ENCODE results near the gene NFE2.
"Not testable (repeated sequence)": the region's sequence is repeated elsewhere in the genome, so short reads cannot be mapped to it uniquely, and the experiment has no call there.

Gene NFE2

DNA sequence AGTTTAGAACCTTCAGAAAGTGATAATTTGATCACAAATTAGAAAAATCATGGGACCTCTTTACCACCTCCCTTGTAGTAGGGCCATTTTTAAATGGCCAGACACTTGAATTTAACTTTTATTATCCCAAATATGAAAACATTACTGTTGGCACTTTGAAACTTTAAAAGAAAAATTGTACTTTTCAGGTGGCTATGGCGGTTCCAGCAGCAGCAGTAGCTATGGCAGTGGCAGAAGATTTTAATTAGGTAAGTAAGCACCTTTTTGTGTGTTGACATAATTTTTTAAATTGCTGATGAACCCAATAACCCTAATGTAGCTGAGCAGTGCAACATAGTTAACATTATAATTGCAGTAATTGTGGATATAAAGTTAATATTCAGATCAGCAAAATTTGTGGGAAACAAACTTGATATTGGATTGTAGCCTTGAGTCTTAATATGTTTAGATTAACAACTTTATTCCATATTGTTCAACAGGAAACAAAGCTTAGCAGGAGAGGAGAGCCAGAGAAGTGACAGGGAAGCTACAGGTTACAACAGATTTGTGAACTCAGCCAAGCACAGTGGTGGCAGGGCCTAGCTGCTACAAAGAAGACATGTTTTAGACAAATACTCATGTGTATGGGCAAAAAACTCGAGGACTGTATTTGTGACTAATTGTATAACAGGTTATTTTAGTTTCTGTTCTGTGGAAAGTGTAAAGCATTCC, 16.6 kb downstream of the NFE2 start:
- DNase-seq (ENCODE audit: extremely low read depth in 1 of 2, low read depth in 1 of 2): not testable (repeated sequence)

DNA sequence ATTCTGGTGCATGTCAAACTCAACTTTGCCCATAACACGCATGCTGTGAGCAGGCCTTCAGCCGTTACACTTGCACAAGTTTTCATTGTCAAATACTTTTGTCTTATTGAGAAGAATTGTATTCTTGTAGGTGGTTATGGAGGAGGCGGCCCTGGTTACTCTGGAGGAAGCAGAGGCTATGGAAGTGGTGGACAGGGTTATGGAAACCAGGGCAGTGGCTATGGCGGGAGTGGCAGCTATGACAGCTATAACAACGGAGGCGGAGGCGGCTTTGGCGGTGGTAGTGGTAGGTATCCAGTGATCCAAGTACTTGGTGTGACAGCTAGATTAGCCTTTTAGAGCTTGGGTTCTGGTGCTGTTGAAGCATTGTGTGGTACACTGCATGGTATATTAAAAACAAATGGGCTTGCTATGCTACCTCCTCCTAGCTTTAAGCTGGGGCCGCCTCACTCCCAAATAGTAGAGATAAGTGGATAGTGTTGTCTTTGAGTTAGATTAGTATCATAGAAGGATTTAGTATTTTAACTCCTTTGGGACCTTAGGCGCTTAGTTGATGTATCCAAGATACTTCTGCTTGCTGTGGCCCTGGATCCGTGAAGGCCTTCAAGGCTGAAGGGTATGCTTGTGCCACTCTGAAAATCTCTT, 17.7 kb downstream of the NFE2 start:
- DNase-seq (ENCODE audit: extremely low read depth in 1 of 2, low read depth in 1 of 2): no peak

GRCh38 chr12:54281694-54282093, 19.1 kb downstream of the NFE2 start:
- not testable (repeated sequence) for DNase-seq (ENCODE audit: extremely low read depth in 1 of 2, low read depth in 1 of 2)

GRCh38 chr12:54281261-54281638, 19.6 kb downstream of the NFE2 start:
- not testable (repeated sequence) for DNase-seq (ENCODE audit: extremely low read depth in 1 of 2, low read depth in 1 of 2)

DNA sequence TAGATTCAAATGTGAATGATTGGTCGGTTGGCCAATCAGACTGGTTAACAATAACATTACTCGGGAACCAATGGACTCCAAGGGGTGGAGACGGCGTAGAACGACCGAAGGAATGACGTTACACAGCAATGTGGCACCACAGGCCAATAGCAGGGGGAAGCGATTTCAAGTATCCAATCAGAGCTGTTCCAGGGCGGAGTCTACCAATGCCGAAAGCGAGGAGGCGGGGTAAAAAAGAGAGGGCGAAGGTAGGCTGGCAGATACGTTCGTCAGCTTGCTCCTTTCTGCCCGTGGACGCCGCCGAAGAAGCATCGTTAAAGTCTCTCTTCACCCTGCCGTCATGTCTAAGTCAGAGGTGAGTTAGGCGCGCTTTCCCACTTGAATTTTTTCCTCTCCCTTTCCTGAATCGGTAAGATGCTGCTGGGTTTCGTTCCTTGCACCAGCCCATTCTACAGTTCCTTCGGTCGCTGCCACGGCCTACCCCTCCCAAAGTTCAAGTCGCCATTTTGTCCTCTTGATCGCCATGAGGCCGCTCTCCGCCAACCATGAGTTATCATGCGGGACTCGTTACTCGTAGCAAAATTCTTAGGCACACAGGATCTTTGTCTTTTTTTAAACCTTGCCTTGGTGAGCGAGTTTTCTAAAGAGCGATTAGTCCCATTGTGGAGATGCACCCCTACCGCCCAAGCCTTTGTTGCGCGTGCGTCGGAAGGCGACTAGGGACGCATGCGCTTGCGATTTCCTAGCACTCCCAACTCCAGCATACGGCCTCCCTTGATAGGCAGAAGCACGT, 20.2 kb downstream of the NFE2 start, which contains the start of gene HNRNPA1:
Gene HNRNPA1, plus strand, starts transcription at position 259 of the 793 bp plus-strand sequence. Its CDS starts 82 bp downstream, at position 341.
- peak; percentile 78 to 96 for DNase-seq (ENCODE audit: extremely low read depth in 1 of 2, low read depth in 1 of 2)

- peak; percentile 97 to 98 for DNase-seq (ENCODE audit: extremely low read depth in 1 of 2, low read depth in 1 of 2)
These were observed 21.0 kb downstream of the NFE2 start, which contains the start of gene CBX5 for GRCh38 chr12:54279632-54280467. CBX5 (minus strand) TSS chr12:54280122; CDS start chr12:54257650, 22,472 bp downstream.

GRCh38 chr12:54279227-54279631, 21.6 kb downstream of the NFE2 start:
- no peak for DNase-seq (ENCODE audit: extremely low read depth in 1 of 2, low read depth in 1 of 2)

DNA sequence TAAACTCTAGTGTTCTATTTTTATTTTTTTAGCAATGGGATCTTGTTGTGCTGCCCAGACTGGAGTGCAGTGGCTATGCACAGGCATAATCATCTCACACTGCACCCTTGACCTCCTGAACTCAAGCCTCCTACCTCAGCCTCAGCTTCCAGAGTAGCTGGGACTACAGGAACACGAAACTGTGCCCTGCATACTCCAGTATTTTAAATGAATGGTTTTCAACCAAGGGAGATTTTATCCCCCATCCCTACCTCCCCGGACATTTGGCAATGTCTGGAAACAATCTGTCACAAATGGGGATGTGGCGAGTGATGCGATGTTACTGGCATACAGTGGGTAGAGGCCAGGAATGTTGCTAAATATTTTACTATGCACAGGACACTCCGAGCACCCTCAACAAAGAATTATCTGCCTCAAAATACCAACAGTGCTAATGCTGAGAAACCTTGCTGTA, 23.0 kb downstream of the NFE2 start:
- DNase-seq (ENCODE audit: extremely low read depth in 1 of 2, low read depth in 1 of 2): no peak

GRCh38 chr12:54276368-54276767, 24.4 kb downstream of the NFE2 start:
- no peak for DNase-seq (ENCODE audit: extremely low read depth in 1 of 2, low read depth in 1 of 2)

- DNase-seq (ENCODE audit: extremely low read depth in 1 of 2, low read depth in 1 of 2): no peak
These were observed 26.8 kb downstream of the NFE2 start for GRCh38 chr12:54273981-54274380.

- DNase-seq (ENCODE audit: extremely low read depth in 1 of 2, low read depth in 1 of 2): no peak
These were observed 28.6 kb downstream of the NFE2 start for GRCh38 chr12:54272214-54272613.

- no peak for DNase-seq (ENCODE audit: extremely low read depth in 1 of 2, low read depth in 1 of 2)
These were observed 30.5 kb downstream of the NFE2 start for GRCh38 chr12:54270345-54270744.

DNA sequence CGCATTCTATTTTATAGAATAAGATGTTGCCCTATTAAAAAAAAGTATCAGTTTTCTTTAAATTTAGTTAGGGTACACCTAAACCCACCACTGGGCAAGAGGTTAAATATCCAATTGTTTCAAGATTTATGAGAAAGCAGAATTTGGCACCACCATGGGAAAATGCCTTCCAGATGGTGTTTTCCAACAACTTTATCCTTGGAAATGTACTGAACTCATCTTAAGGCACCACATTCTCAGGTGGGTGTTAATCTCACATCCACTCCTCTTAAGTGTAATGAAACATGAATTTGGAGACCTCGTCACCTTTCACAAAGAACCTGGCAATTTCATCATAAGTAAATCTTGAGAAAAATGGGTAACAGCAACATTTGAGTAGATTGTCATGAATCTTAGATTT, 34.0 kb downstream of the NFE2 start:
- no peak for DNase-seq (ENCODE audit: extremely low read depth in 1 of 2, low read depth in 1 of 2)

- no peak for DNase-seq (ENCODE audit: extremely low read depth in 1 of 2, low read depth in 1 of 2)
These were observed 35.4 kb downstream of the NFE2 start for GRCh38 chr12:54265364-54265812.

DNA sequence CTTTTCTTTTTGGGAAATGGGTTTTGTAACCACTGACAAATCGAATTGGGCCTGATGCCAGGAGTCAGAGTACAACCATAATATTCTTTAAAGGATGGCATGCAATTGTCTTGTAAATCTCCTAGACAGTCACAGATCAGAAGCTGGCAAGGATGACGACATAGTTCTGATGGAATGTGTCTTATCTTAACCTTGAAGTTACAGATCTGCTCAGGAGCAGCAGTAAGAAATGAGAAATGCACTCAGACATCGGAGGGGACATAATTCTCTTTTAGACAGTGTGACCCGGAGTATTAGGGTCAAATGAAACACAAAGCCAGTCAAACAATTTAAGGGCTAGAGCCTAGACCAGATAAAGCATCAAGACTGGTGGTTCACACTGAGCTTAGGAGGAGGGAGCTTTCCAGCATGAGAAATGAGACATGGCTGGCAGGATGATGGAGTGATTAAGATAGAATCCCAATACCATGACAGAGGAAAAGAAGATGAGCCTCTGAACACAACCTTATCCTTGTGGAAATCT, 38.4 kb downstream of the NFE2 start:
- no peak for DNase-seq (ENCODE audit: extremely low read depth in 1 of 2, low read depth in 1 of 2)

- DNase-seq (ENCODE audit: extremely low read depth in 1 of 2, low read depth in 1 of 2): no peak
These were observed 38.9 kb downstream of the NFE2 start for GRCh38 chr12:54261815-54262402.

DNA sequence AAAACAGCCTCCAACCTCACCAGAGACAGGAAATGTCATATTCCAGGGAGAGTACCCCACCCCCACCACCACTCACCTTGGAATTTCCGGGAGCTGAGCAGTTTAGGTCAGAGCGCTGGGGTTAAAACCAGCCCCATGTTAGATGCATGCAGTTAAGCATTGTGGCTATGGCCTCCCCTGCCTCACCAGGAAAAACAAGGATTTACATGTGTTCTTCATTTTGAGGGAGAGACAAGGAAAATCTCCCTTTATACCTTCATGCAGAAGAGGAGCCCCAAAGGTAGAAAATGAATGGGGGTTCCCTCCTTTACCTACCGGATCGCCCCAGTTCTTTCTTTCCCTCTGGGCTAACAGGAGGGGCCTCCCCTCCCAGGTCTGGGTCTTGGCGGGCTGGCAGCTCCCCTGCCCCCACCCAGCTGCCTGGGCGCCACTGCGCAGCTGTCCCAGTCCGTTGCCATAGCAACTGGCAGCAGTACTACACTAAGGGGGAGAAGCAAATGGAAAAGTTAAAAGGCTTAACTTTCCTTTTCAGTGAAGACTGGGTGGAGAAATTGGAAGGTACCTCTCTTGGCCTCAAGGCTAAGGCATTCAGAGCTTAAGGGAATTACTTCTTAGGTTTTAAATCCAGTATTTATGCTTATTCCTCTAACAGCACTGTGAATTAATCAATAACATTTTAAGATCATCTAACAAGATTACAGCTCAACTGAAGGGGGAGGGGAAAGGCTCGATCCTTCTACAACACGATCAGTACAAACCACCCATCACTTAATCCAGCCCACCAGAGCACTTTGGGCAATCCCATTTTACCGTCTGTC, 41.4 kb downstream of the NFE2 start:
- peak in 1 of 2 donors; percentile 40 for DNase-seq (ENCODE audit: extremely low read depth in 1 of 2, low read depth in 1 of 2)

- DNase-seq (ENCODE audit: extremely low read depth in 1 of 2, low read depth in 1 of 2): no peak
These were observed 42.6 kb downstream of the NFE2 start for GRCh38 chr12:54258201-54258681.

GRCh38 chr12:54257332-54257731, 43.5 kb downstream of the NFE2 start:
- DNase-seq (ENCODE audit: extremely low read depth in 1 of 2, low read depth in 1 of 2): no peak

All from stimulated activated CD8-positive, alpha-beta memory T cell treated with anti-CD3 and anti-CD28 coated beads, Interleukin-7, amount 100 ng/mL, for 48 hours (primary cell).